Ascending aorta (tissue), 2 donors: ENCODE results near the gene MRPL51. TPM values are rescaled to one million over a fixed set of nuclear protein-coding genes. Genes with fewer than 3 reads are reported as not detected.
A peak's percentile ranks its signal among the peaks of the same experiment; 100 is the strongest.
"Not testable (repeated sequence)": the region's sequence is repeated elsewhere in the genome, so short reads cannot be mapped to it uniquely, and the experiment has no call there.

Experiments used
- DNase-seq, 2 donors: peaks; one replicate each; pipeline ENCODE4 v3.0.0-alpha.2; 2019; ENCODE audit warnings: low spot score in 2 of 2
- H3K27ac ChIP-seq, 2 donors: fragments of 200-600 bp; sonication (generic); one replicate each; pipeline ENCODE4 v1.5.1; 2016 to 2017; ENCODE audit warnings: mild to moderate bottlenecking in 1 of 2
- H3K27me3 ChIP-seq: fragments of 200-600 bp; sonication (generic); one replicate; pipeline ENCODE4 v1.5.1; 2017
- H3K36me3 ChIP-seq, 2 donors: fragments of 200-600 bp; sonication (generic); one replicate each; pipeline ENCODE4 v1.5.1; 2016
- H3K4me1 ChIP-seq, 2 donors: fragments of 200-600 bp; sonication (generic); one replicate each; pipeline ENCODE4 v1.5.1; 2016 to 2017; ENCODE audit warnings: mild to moderate bottlenecking in 1 of 2
- H3K4me3 ChIP-seq, 2 donors: fragments of 200-600 bp; sonication (generic); one replicate each; pipeline ENCODE4 v1.5.1; 2016 to 2017; ENCODE audit warnings: mild to moderate bottlenecking in 1 of 2
- H3K9me3 ChIP-seq, 2 donors: fragments of 200-600 bp; sonication (generic); one replicate each; pipeline ENCODE4 v1.5.1; 2016
- intact Hi-C: fragments of 100-400 bp; cut with DNase I; formaldehyde crosslinking; loops from one replicate; pipeline ENCODE4 v1.15.1; 2023
- total RNA-seq: library from RNA; depleted of rRNA; stranded (reverse); fragments of >200 nt; gene quantifications from one replicate; pipeline ENCODE4 v1.1.0, GENCODE V29; 2016
- TF ChIP-seq, protein P1 (sequence below), 3 experiments: fragments of 200-600 bp in 2 of 3; fragments of 450-650 bp in 1 of 3; sonication (generic) in 2 of 3; IDR thresholded peaks; one replicate each; pipeline ENCODE4 v1.5.1; 2016 to 2019; ENCODE audit warnings: antibody characterized with exemption in 3 of 3, mild to moderate bottlenecking in 1 of 3, moderate library complexity in 1 of 3

MRPL51 gene
- total RNA-seq, 1 donor from 2014 or later: 112 TPM

DNA sequence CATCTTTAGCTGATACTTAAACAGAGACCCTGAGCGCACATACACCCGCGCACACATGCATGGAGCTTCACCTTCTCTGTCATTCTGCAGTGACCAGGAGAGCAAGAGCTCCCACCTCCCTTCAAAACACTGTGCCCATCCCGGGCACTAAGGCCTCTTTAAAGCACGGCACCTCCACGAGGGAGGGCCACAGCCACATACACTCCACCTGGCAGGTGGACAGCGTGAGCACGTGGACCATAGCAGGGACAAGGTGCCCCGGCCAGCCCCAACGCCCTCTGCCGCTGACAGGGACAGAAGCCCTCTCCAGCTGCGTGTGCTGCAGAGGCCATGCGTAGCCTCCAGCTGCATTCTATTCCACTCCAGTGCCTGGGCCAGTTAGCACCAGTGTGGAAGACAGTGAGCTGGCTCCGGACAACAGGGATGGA, 46.7 kb upstream of the MRPL51 start:
- peak in 1 of 2 donors; percentile 64 for DNase-seq
- peaks cover 23 to 31% of the 10 kb centered on the region in 2 donors for H3K4me1 ChIP-seq
- H3K4me3 ChIP-seq: no peak overlapping the region
- H3K9me3 ChIP-seq: no peaks in the 10 kb centered on the region
- no peaks in the 10 kb centered on the region for H3K27me3 ChIP-seq
- peaks cover 36 to 65% of the 10 kb centered on the region in 2 donors for H3K36me3 ChIP-seq
- intact Hi-C loops: loop anchor here (1.0 to 10.0 kb wide), 3 partner anchors 12 to 822 kb away; no protein-coding TSS in a partner anchor
- TF ChIP-seq, protein P1, sequence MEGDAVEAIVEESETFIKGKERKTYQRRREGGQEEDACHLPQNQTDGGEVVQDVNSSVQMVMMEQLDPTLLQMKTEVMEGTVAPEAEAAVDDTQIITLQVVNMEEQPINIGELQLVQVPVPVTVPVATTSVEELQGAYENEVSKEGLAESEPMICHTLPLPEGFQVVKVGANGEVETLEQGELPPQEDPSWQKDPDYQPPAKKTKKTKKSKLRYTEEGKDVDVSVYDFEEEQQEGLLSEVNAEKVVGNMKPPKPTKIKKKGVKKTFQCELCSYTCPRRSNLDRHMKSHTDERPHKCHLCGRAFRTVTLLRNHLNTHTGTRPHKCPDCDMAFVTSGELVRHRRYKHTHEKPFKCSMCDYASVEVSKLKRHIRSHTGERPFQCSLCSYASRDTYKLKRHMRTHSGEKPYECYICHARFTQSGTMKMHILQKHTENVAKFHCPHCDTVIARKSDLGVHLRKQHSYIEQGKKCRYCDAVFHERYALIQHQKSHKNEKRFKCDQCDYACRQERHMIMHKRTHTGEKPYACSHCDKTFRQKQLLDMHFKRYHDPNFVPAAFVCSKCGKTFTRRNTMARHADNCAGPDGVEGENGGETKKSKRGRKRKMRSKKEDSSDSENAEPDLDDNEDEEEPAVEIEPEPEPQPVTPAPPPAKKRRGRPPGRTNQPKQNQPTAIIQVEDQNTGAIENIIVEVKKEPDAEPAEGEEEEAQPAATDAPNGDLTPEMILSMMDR (IDR thresholded peaks at IDR 0.05): no peak
- peak overlapping the region; percentile 85 to 98 for H3K27ac ChIP-seq

GRCh38 chr12:6539314-6539682, 46.2 kb upstream of the MRPL51 start:
- DNase-seq: no peak
- TF ChIP-seq, protein P1 (IDR thresholded peaks at IDR 0.05): no peak
- Histone ChIP-seq H3K36me3 (peaks cover 31 to 60% of the 10 kb centered on the region in 2 donors), H3K9me3 (no peaks in the 10 kb centered on the region), H3K27me3 (no peaks in the 10 kb centered on the region), H3K4me1 (peaks cover 23 to 31% of the 10 kb centered on the region in 2 donors), H3K4me3 (no peak overlapping the region), H3K27ac (peak overlapping the region; percentile 32 to 98)
- intact Hi-C loops: loop anchor here (5.0 to 10.0 kb wide), 2 partner anchors 314 to 822 kb away; no protein-coding TSS in a partner anchor

DNA sequence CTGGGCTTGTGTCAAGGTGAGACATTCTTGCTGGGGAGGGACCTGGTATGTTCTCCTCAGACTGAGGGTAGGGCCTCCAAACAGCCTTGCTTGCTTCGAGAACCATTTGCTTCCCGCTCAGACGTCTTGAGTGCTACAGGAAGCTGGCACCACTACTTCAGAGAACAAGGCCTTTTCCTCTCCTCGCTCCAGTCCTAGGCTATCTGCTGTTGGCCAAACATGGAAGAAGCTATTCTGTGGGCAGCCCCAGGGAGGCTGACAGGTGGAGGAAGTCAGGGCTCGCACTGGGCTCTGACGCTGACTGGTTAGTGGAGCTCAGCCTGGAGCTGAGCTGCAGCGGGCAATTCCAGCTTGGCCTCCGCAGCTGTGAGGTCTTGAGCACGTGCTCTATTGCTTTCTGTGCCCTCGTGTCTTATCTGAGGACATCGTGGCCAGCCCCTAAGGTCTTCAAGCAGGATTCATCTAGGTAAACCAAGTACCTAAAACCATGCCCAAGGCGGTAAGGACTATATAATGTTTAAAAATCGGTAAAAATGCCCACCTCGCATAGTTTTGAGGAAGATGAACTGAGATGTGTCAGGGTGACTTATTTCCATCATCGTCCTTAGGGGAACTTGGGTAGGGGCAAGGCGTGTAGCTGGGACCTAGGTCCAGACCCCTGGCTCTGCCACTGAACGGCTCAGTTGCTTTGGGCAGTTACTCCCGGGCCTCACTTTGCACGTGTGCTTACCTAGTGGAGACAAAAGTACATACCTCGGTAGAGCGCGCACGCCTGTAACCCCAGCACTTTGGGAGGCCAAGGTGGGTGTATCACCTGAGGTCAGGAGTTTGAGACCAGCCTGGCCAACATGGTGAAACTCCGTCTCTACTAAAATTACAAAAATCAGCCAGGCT, 45.6 kb upstream of the MRPL51 start:
- intact Hi-C loops: loop anchor here (5.0 to 10.0 kb wide), 2 partner anchors 314 to 821 kb away; no protein-coding TSS in a partner anchor
- Histone ChIP-seq H3K27me3 (no peaks in the 10 kb centered on the region), H3K36me3 (peaks cover 31 to 55% of the 10 kb centered on the region in 2 donors), H3K9me3 (no peaks in the 10 kb centered on the region), H3K4me3 (no peak overlapping the region), H3K4me1 (peaks cover 23 to 31% of the 10 kb centered on the region in 2 donors), H3K27ac (peak overlapping the region; percentile 98 to 99)
- DNase-seq: peak in 1 of 2 donors; percentile 65
- TF ChIP-seq, protein P1 (IDR thresholded peaks at IDR 0.05): no peak

- not testable (repeated sequence) for H3K9me3 ChIP-seq, H3K27me3 ChIP-seq
- intact Hi-C loops: loop anchor here (5.0 to 10.0 kb wide), 2 partner anchors 313 to 820 kb away; no protein-coding TSS in a partner anchor
- TF ChIP-seq, protein P1 (IDR thresholded peaks at IDR 0.05): peak; percentile 82 to 85 (median 83)
- DNase-seq: peak in 1 of 2 donors; percentile 92
- H3K4me3 ChIP-seq: peak overlapping the region in 1 of 2 donors; percentile 98
- peaks cover 27 to 47% of the 10 kb centered on the region in 2 donors for H3K36me3 ChIP-seq
- peaks cover 23 to 34% of the 10 kb centered on the region in 2 donors for H3K4me1 ChIP-seq
- peak overlapping the region; percentile 98 to 99 for H3K27ac ChIP-seq
Measured at GRCh38 chr12:6537580-6538419, 44.7 kb upstream of the MRPL51 start.

DNA sequence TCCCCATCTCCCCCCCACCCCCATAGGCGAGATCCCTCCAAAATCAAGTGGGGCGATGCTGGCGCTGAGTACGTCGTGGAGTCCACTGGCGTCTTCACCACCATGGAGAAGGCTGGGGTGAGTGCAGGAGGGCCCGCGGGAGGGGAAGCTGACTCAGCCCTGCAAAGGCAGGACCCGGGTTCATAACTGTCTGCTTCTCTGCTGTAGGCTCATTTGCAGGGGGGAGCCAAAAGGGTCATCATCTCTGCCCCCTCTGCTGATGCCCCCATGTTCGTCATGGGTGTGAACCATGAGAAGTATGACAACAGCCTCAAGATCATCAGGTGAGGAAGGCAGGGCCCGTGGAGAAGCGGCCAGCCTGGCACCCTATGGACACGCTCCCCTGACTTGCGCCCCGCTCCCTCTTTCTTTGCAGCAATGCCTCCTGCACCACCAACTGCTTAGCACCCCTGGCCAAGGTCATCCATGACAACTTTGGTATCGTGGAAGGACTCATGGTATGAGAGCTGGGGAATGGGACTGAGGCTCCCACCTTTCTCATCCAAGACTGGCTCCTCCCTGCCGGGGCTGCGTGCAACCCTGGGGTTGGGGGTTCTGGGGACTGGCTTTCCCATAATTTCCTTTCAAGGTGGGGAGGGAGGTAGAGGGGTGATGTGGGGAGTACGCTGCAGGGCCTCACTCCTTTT, 44.0 kb upstream of the MRPL51 start:
- H3K27me3 ChIP-seq: no peaks in the 10 kb centered on the region
- TF ChIP-seq, protein P1 (IDR thresholded peaks at IDR 0.05): no peak
- no peaks in the 10 kb centered on the region for H3K9me3 ChIP-seq
- H3K27ac ChIP-seq: peak overlapping the region; percentile 98 to 99
- peak in 1 of 2 donors; percentile 66 for DNase-seq
- H3K4me3 ChIP-seq: peak overlapping the region in 1 of 2 donors; percentile 98
- H3K36me3 ChIP-seq: peaks cover 25 to 47% of the 10 kb centered on the region in 2 donors
- intact Hi-C loops: loop anchor here (5.0 to 10.0 kb wide), 2 partner anchors 312 to 820 kb away; no protein-coding TSS in a partner anchor
- H3K4me1 ChIP-seq: peaks cover 25 to 41% of the 10 kb centered on the region in 2 donors
